ENCODE results near the gene VAPA. TPM values are rescaled to one million over a fixed set of nuclear protein-coding genes. Genes with fewer than 3 reads are reported as not detected.

Gene VAPA
- total RNA-seq (100 to 1,000 TPM; 113 to 116 TPM), polyA plus RNA-seq (100 to 1,000 TPM; 206 to 280 TPM)

GRCh38 chr18:9913526-9914333, at the start of gene VAPA:
TSS of gene VAPA (plus strand) at chr18:9914016. CDS start at chr18:9914257, 241 bp downstream.
- intact Hi-C loops (cut with micrococcal nuclease), result loop anchor here (1.0 to 5.0 kb wide), 10 partner anchors 299 to 1995 kb away; partner anchors contain the start of genes ANKRD12, CHMP1B, MPPE1 and MTCL1
- peak within 1 kb of the TSS; percentile 97 for H3K27ac ChIP-seq (ENCODE audit: low read depth, low read length)
- POLR2A ChIA-PET (ENCODE audit: partially characterized antibody), result interaction anchor here (0.6 to 3.7 kb wide), 18 partner anchors 7 to 1995 kb away, joined by 3 to 27 read pairs (median 4); partner anchors contain the start of gene NAPG
- Mint-ChIP-seq H3K9me3 (peaks cover 0 to 2% (median 0%) of the 10 kb centered on the region in 8 donors), H3K27me3 (peaks cover 6 to 7% of the 10 kb centered on the region in 2 donors), H3K27ac (peak within 1 kb of the TSS; percentile 92 to 99 (median 97)), H3K4me3 (peak within 1 kb of the TSS; percentile 92 to 95 (median 95)), H3K36me3 (peaks cover 0 to 9% of the 10 kb centered on the region in 2 donors), H3K4me1 (peaks cover 19 to 32% (median 25%) of the 10 kb centered on the region in 4 donors)
- H3K4me3 ChIP-seq (ENCODE audit: low read length in 2 of 2), result peak within 1 kb of the TSS; percentile 79 to 80
- peaks cover 42% of the 10 kb centered on the region for H3K4me1 ChIP-seq (ENCODE audit: insufficient read depth, low read length)
- CTCF ChIA-PET (ENCODE audit: partially characterized antibody), result interaction anchor here (0.6 to 1.5 kb wide), 3 partner anchors 37 to 1204 kb away, joined by 3 to 5 read pairs (median 3); no protein-coding TSS in a partner anchor
- peak; percentile 94 to 98 (median 97) for DNase-seq
- no peaks in the 10 kb centered on the region for H3K36me3 ChIP-seq (ENCODE audit: insufficient read depth, low read length)
- H3K9me3 ChIP-seq (ENCODE audit: control insufficient read depth in 1 of 2, low read length in 2 of 2), result no peaks in the 10 kb centered on the region
- no peaks in the 10 kb centered on the region for H3K27me3 ChIP-seq (ENCODE audit: insufficient read depth, low read length)

- no peaks in the 10 kb centered on the region for H3K27me3 ChIP-seq (ENCODE audit: insufficient read depth, low read length)
- Mint-ChIP-seq H3K4me1 (peaks cover 0 to 3% (median 2%) of the 10 kb centered on the region in 4 donors), H3K9me3 (peaks cover 5 to 31% (median 18%) of the 10 kb centered on the region in 8 donors), H3K36me3 (peaks cover 4 to 10% of the 10 kb centered on the region in 2 donors), H3K27ac (no peak overlapping the region), H3K27me3 (peaks cover 10 to 11% of the 10 kb centered on the region in 2 donors), H3K4me3 (no peak overlapping the region)
- no peaks in the 10 kb centered on the region for H3K36me3 ChIP-seq (ENCODE audit: insufficient read depth, low read length)
- ChIA-PET POLR2A (ENCODE audit: partially characterized antibody) (no interaction called here), CTCF (ENCODE audit: partially characterized antibody) (no interaction called here)
- no peak for DNase-seq
- no peak overlapping the region for H3K4me3 ChIP-seq (ENCODE audit: low read length in 2 of 2)
- intact Hi-C loops (cut with micrococcal nuclease), result no loop called here
- peaks cover 0 to 6% of the 10 kb centered on the region in 2 donors for H3K9me3 ChIP-seq (ENCODE audit: control insufficient read depth in 1 of 2, low read length in 2 of 2)
- no peak overlapping the region for H3K27ac ChIP-seq (ENCODE audit: low read depth, low read length)
- H3K4me1 ChIP-seq (ENCODE audit: insufficient read depth, low read length), result no peaks in the 10 kb centered on the region
These were observed 47.9 kb upstream of the VAPA start for GRCh38 chr18:9865764-9866490.

- CTCF ChIA-PET (ENCODE audit: partially characterized antibody), result no interaction called here
- POLR2A ChIA-PET (ENCODE audit: partially characterized antibody), result no interaction called here
- no peak overlapping the region for H3K4me3 ChIP-seq (ENCODE audit: low read length in 2 of 2)
- Mint-ChIP-seq H3K9me3 (peaks cover 5 to 31% (median 18%) of the 10 kb centered on the region in 8 donors), H3K27me3 (peaks cover 13 to 17% of the 10 kb centered on the region in 2 donors), H3K36me3 (peaks cover 4 to 10% of the 10 kb centered on the region in 2 donors), H3K4me1 (peaks cover 0 to 3% (median 3%) of the 10 kb centered on the region in 4 donors), H3K27ac (no peak overlapping the region), H3K4me3 (no peak overlapping the region)
- intact Hi-C loops (cut with micrococcal nuclease), result no loop called here
- H3K36me3 ChIP-seq (ENCODE audit: insufficient read depth, low read length), result no peaks in the 10 kb centered on the region
- DNase-seq, result no peak
- no peaks in the 10 kb centered on the region for H3K27me3 ChIP-seq (ENCODE audit: insufficient read depth, low read length)
- no peak overlapping the region for H3K27ac ChIP-seq (ENCODE audit: low read depth, low read length)
- H3K9me3 ChIP-seq (ENCODE audit: control insufficient read depth in 1 of 2, low read length in 2 of 2), result peaks cover 0 to 6% of the 10 kb centered on the region in 2 donors
- H3K4me1 ChIP-seq (ENCODE audit: insufficient read depth, low read length), result no peaks in the 10 kb centered on the region
These were observed 47.2 kb upstream of the VAPA start for GRCh38 chr18:9866627-9867026.

GRCh38 chr18:9867071-9867594, 46.7 kb upstream of the VAPA start:
- Mint-ChIP-seq H3K4me1 (peaks cover 0 to 3% (median 3%) of the 10 kb centered on the region in 4 donors), H3K27ac (no peak overlapping the region), H3K9me3 (peaks cover 5 to 31% (median 18%) of the 10 kb centered on the region in 8 donors), H3K27me3 (peaks cover 13 to 18% of the 10 kb centered on the region in 2 donors), H3K36me3 (peaks cover 4 to 10% of the 10 kb centered on the region in 2 donors), H3K4me3 (no peak overlapping the region)
- CTCF ChIA-PET (ENCODE audit: partially characterized antibody), result no interaction called here
- no peak overlapping the region for H3K4me3 ChIP-seq (ENCODE audit: low read length in 2 of 2)
- intact Hi-C loops (cut with micrococcal nuclease), result no loop called here
- H3K9me3 ChIP-seq (ENCODE audit: control insufficient read depth in 1 of 2, low read length in 2 of 2), result peaks cover 0 to 6% of the 10 kb centered on the region in 2 donors
- POLR2A ChIA-PET (ENCODE audit: partially characterized antibody), result no interaction called here
- H3K4me1 ChIP-seq (ENCODE audit: insufficient read depth, low read length), result no peaks in the 10 kb centered on the region
- H3K27ac ChIP-seq (ENCODE audit: low read depth, low read length), result no peak overlapping the region
- no peaks in the 10 kb centered on the region for H3K27me3 ChIP-seq (ENCODE audit: insufficient read depth, low read length)
- DNase-seq, result no peak
- H3K36me3 ChIP-seq (ENCODE audit: insufficient read depth, low read length), result no peaks in the 10 kb centered on the region

GRCh38 chr18:9868857-9869714, 44.7 kb upstream of the VAPA start:
- CTCF ChIA-PET (ENCODE audit: partially characterized antibody), result no interaction called here
- H3K27ac Mint-ChIP-seq, result no peak overlapping the region
- H3K4me1 Mint-ChIP-seq, result peaks cover 0 to 3% (median 2%) of the 10 kb centered on the region in 4 donors
- no peak for DNase-seq
- H3K4me3 Mint-ChIP-seq, result no peak overlapping the region
- peaks cover 4 to 10% of the 10 kb centered on the region in 2 donors for H3K36me3 Mint-ChIP-seq
- no peaks in the 10 kb centered on the region for H3K27me3 ChIP-seq (ENCODE audit: insufficient read depth, low read length)
- intact Hi-C loops (cut with micrococcal nuclease), result no loop called here
- peaks cover 12 to 20% of the 10 kb centered on the region in 2 donors for H3K27me3 Mint-ChIP-seq
- no peak overlapping the region for H3K4me3 ChIP-seq (ENCODE audit: low read length in 2 of 2)
- H3K4me1 ChIP-seq (ENCODE audit: insufficient read depth, low read length), result no peaks in the 10 kb centered on the region
- peaks cover 0 to 6% of the 10 kb centered on the region in 2 donors for H3K9me3 ChIP-seq (ENCODE audit: control insufficient read depth in 1 of 2, low read length in 2 of 2)
- no peaks in the 10 kb centered on the region for H3K36me3 ChIP-seq (ENCODE audit: insufficient read depth, low read length)
- no peak overlapping the region for H3K27ac ChIP-seq (ENCODE audit: low read depth, low read length)
- POLR2A ChIA-PET (ENCODE audit: partially characterized antibody), result no interaction called here
- H3K9me3 Mint-ChIP-seq, result peaks cover 5 to 31% (median 18%) of the 10 kb centered on the region in 8 donors

GRCh38 chr18:9869715-9870430, 43.9 kb upstream of the VAPA start:
- H3K27ac ChIP-seq (ENCODE audit: low read depth, low read length), result no peak overlapping the region
- intact Hi-C loops (cut with micrococcal nuclease), result no loop called here
- no peaks in the 10 kb centered on the region for H3K4me1 ChIP-seq (ENCODE audit: insufficient read depth, low read length)
- no peaks in the 10 kb centered on the region for H3K36me3 ChIP-seq (ENCODE audit: insufficient read depth, low read length)
- CTCF ChIA-PET (ENCODE audit: partially characterized antibody), result no interaction called here
- H3K4me3 Mint-ChIP-seq, result no peak overlapping the region
- DNase-seq, result no peak
- H3K36me3 Mint-ChIP-seq, result peaks cover 4 to 10% of the 10 kb centered on the region in 2 donors
- no peaks in the 10 kb centered on the region for H3K27me3 ChIP-seq (ENCODE audit: insufficient read depth, low read length)
- peaks cover 0 to 3% (median 2%) of the 10 kb centered on the region in 4 donors for H3K4me1 Mint-ChIP-seq
- peaks cover 12 to 20% of the 10 kb centered on the region in 2 donors for H3K27me3 Mint-ChIP-seq
- H3K27ac Mint-ChIP-seq, result no peak overlapping the region
- peaks cover 0 to 6% of the 10 kb centered on the region in 2 donors for H3K9me3 ChIP-seq (ENCODE audit: control insufficient read depth in 1 of 2, low read length in 2 of 2)
- POLR2A ChIA-PET (ENCODE audit: partially characterized antibody), result no interaction called here
- H3K9me3 Mint-ChIP-seq, result peaks cover 5 to 29% (median 18%) of the 10 kb centered on the region in 8 donors
- no peak overlapping the region for H3K4me3 ChIP-seq (ENCODE audit: low read length in 2 of 2)
